Heart right ventricle (tissue), 16 donors: ENCODE measurements around the gene USB1. TPM values are rescaled to one million over a fixed set of nuclear protein-coding genes. Genes with fewer than 3 reads are reported as not detected.
A peak's percentile ranks its signal among the peaks of the same experiment; 100 is the strongest.

Experiments
- ATAC-seq, 8 donors: fragments of 200-7000 bp; cut with Tn5 transposase; one replicate each; pipeline ENCODE4 v1.9.1; 2020; ENCODE audit warnings: mild to moderate bottlenecking in 8 of 8, moderate library complexity in 8 of 8, moderate number of reproducible peaks in 1 of 8
- DNase-seq, 2 donors: peaks; one replicate each; pipeline ENCODE4 v3.0.0-alpha.2; 2020
- H3K27ac ChIP-seq, 10 donors: fragments of 200-600 bp; sonication (generic) in 2 of 10; one replicate each; pipeline versions ENCODE4 v1.5.0 to v1.8.0; 2020 to 2022; ENCODE audit warnings: mild to moderate bottlenecking in 3 of 10
- H3K27me3 ChIP-seq, 7 donors: fragments of 200-600 bp; one replicate each; pipeline ENCODE4 v1.8.0; 2021 to 2022; ENCODE audit warnings: mild to moderate bottlenecking in 2 of 7
- H3K36me3 ChIP-seq, 9 donors: fragments of 200-600 bp; sonication (generic) in 1 of 9; one replicate each; pipeline versions ENCODE4 v1.5.0 to v1.8.0; 2020 to 2022; ENCODE audit warnings: mild to moderate bottlenecking in 2 of 9
- H3K4me1 ChIP-seq, 9 donors: fragments of 200-600 bp; sonication (generic) in 1 of 9; one replicate each; pipeline versions ENCODE4 v1.5.0 to v1.8.0; 2020 to 2022; ENCODE audit warnings: mild to moderate bottlenecking in 4 of 9
- H3K4me3 ChIP-seq, 10 donors: fragments of 200-600 bp; sonication (generic) in 2 of 10; one replicate each; pipeline versions ENCODE4 v1.5.0 to v1.8.0; 2020 to 2022; ENCODE audit warnings: mild to moderate bottlenecking in 7 of 10, moderate library complexity in 2 of 10
- H3K9me3 ChIP-seq, 11 donors: fragments of 200-600 bp in 10 of 11; sonication (generic) in 2 of 11; one replicate each; pipeline versions ENCODE4 v1.5.0 to v1.8.0; 2013 to 2022; ENCODE audit warnings: mild to moderate bottlenecking in 2 of 11, control low read depth in 1 of 11, moderate library complexity in 1 of 11
- CTCF ChIP-seq, 9 donors: fragments of 200-600 bp; sonication (generic) in 2 of 9; IDR thresholded peaks; one replicate each; pipeline versions ENCODE4 v1.5.0 to v1.8.0; 2021 to 2022; ENCODE audit warnings: antibody characterized with exemption in 9 of 9, mild to moderate bottlenecking in 5 of 9, moderate library complexity in 1 of 9
- WGBS, 2 donors: extraction: QIAGEN DNeasy Blood & Tissue Kit; methylation state at CpG; one replicate each; pipeline ENCODE4 v1.1.7; 2013; ENCODE audit warnings: inconsistent platforms in 1 of 2; 5-methylcytosine and 5-hydroxymethylcytosine counted together
- intact Hi-C, 10 donors: fragments of 100-400 bp; cut with DNase I; formaldehyde crosslinking; loops; one replicate each; pipeline versions ENCODE4 v1.11.1 to v1.14.2; 2022
- polyA plus RNA-seq, 2 donors: library from polyadenylated mRNA; stranded (reverse); fragments of 200-250 nt; gene quantifications; one replicate each; pipeline ENCODE4 v1.2.3, GENCODE V29; 2013
- total RNA-seq, 10 donors: library from RNA; stranded (reverse); fragmentation: NEBNext Ultra II Directional in 3 of 10; extraction: Animal tissue kit (Norgen Biotek cat#: 25700) in 3 of 10; gene quantifications; one replicate each; pipeline versions ENCODE4 v1.2.1 to v1.2.4, GENCODE V29; 2021 to 2023
- donor health status: Arrhythmogenic right ventricular cardiomyopathy.
- donor health status: ischemic (EF 13 %, LVEDD 7.1; RV severe dilation, severe dysfunction).
- donor health status: healthy with polysubstance abuse.
- donor health status: DM: no; HTN: yes; CAD: no.
- donor health status: DM: no; HTN: no; CAD: no.
- donor health status: ischemic (EF 25% LVEDD 6.9; RV normal size, moderate dysfunction).
- donor health status: ischemic (EF 25% LVEDD 5.7; RV mildly dilated, moderate dysfunction).
- donor health status: healthy.
- donor health status: DM: yes; HTN: yes; CAD: no.
- donor health status: Ischemic cardiomyopathy.
- donor health status: ischemic (EF 35%, LVEDD 5.7; RV mildly dilated, moderate dysfunction).
- donor health status: nonischemic (EF 11% LVEDD 7.7; RV severe dilation, severe dysfunction).
- donor health status: DM: yes; HTN: yes; CAD: no.
- donor health status: PGD.
- donor health status: ischemic (EF 29% LVEDD 5.4; RV normal size, mild dysfunction).
- donor health status: nonischemic (EF 23%, LVEDD 6.1; RV moderate dilation, normal function).

The USB1 gene
- total and polyA plus RNA-seq, 12 donors: 21.1 to 44.3 (median 31.5) TPM

- Histone ChIP-seq H3K36me3 (no peaks in the 10 kb centered on the region), H3K4me3 (no peak overlapping the region), H3K4me1 (no peaks in the 10 kb centered on the region), H3K27me3 (peaks cover 0 to 7% (median 0%) of the 10 kb centered on the region in 7 donors), H3K9me3 (no peaks in the 10 kb centered on the region), H3K27ac (no peak overlapping the region)
- intact Hi-C loops: no loop called here
- peak in 1 of 9 donors; percentile 10 for TF ChIP-seq CTCF (IDR thresholded peaks at IDR 0.05)
- peak in 4 of 8 donors; percentile 55 to 65 (median 56) for ATAC-seq
- peak in 1 of 2 donors; percentile 44 for DNase-seq
- WGBS, 2 donors: 61 to 70% methylated on average over 12 of the region's 12 CpGs
These were observed 45.5 kb upstream of the USB1 start for GRCh38 chr16:57955572-57956188.

DNA sequence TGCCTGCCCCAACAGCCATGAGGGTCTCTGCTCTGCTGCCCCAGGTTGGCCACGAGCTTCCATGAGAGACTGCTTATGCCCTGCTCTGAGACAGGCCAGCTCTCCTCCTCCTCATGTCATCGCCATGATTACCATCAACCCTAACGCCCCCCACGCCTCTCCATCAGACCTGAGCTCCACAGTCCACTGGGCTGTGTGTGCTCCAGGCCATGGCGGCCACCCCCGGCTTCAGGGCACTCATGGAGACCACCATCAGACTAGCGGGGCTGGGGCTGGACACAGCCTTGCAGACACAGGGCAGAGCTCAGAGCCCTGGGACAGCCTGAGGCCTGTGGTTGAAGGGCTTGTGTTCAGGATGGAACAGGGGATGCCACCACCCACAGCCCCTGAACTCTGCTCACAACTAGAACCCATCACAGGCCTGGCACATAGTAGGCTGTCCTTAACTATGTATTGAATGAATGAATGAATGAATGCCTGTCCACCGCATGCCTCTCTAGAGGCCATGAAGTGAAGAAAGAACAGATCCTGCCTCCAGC lies 44.9 kb upstream of the USB1 start:
- no peaks in the 10 kb centered on the region for H3K4me1 ChIP-seq
- H3K27ac ChIP-seq: no peak overlapping the region
- no peaks in the 10 kb centered on the region for H3K9me3 ChIP-seq
- DNase-seq (no peak), ATAC-seq (no peak)
- TF ChIP-seq CTCF (IDR thresholded peaks at IDR 0.05): no peak
- no peaks in the 10 kb centered on the region for H3K36me3 ChIP-seq
- peaks cover 0 to 7% (median 0%) of the 10 kb centered on the region in 7 donors for H3K27me3 ChIP-seq
- H3K4me3 ChIP-seq: no peak overlapping the region
- intact Hi-C loops: no loop called here
- 81 to 87% methylated on average over 8 of the region's 8 CpGs for WGBS, 2 donors

- no peaks in the 10 kb centered on the region for H3K36me3 ChIP-seq
- H3K4me1 ChIP-seq: no peaks in the 10 kb centered on the region
- WGBS, 2 donors: 73 to 81% methylated on average over 8 of the region's 8 CpGs
- peaks cover 0 to under 1% (median 0%) of the 10 kb centered on the region in 7 donors for H3K27me3 ChIP-seq
- no peak overlapping the region for H3K27ac ChIP-seq
- ATAC-seq: no peak
- H3K9me3 ChIP-seq: no peaks in the 10 kb centered on the region
- intact Hi-C loops: no loop called here
- no peak overlapping the region for H3K4me3 ChIP-seq
- DNase-seq: no peak
- no peak for TF ChIP-seq CTCF (IDR thresholded peaks at IDR 0.05)
These were observed 44.1 kb upstream of the USB1 start for GRCh38 chr16:57956924-57957672.

DNA sequence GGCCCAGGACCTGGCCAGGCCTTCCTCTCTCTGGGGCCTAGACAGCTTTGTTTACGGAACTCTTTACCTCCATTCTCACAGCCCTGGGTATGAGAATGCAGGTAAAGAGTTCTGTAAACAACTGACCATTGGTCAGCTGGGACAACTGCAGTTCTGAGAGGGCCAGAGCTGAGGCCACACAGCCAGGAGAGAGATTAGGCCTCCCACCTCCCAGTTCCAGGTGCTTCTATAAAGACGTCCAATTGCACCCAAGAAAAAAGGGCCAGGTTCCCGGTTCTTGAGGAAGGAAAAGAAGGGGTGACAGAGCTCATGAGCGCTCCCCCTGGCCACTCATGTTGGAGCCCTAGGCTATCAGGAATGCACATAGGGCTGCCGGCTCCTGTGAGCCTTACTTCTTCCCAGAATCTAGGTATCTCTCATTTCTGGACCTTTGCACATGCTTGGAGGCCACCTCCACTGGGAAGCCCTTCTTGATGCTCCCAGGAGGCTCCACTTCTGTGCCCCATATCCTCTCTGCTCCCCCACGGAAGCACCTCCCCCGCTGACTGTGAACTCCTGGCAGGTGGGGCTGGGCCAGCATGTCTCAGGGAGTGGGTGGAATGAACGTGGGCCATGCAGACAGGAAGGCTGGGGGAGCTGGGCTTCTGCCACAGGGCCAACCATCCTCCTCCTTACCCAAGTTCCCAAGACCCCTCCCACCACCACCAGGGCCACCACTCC lies 43.4 kb upstream of the USB1 start:
- no peak for DNase-seq
- H3K9me3 ChIP-seq: no peaks in the 10 kb centered on the region
- WGBS, 2 donors: 81 to 84% methylated on average over 8 of the region's 8 CpGs
- no peaks in the 10 kb centered on the region for H3K36me3 ChIP-seq
- TF ChIP-seq CTCF (IDR thresholded peaks at IDR 0.05): no peak
- no peaks in the 10 kb centered on the region for H3K27me3 ChIP-seq
- H3K4me3 ChIP-seq: no peak overlapping the region
- H3K27ac ChIP-seq: no peak overlapping the region
- ATAC-seq: no peak
- H3K4me1 ChIP-seq: no peaks in the 10 kb centered on the region
- intact Hi-C loops: no loop called here
